Fibroblast of skin of abdomen (primary cell): ENCODE data around the gene MS4A13.
"Not testable (repeated sequence)": the region's sequence is repeated elsewhere in the genome, so short reads cannot be mapped to it uniquely, and the experiment has no call there.

Experiments
- DNase-seq: peaks from one replicate; pipeline ENCODE4 v3.0.0-alpha.2; 2013

MS4A13 gene

DNA sequence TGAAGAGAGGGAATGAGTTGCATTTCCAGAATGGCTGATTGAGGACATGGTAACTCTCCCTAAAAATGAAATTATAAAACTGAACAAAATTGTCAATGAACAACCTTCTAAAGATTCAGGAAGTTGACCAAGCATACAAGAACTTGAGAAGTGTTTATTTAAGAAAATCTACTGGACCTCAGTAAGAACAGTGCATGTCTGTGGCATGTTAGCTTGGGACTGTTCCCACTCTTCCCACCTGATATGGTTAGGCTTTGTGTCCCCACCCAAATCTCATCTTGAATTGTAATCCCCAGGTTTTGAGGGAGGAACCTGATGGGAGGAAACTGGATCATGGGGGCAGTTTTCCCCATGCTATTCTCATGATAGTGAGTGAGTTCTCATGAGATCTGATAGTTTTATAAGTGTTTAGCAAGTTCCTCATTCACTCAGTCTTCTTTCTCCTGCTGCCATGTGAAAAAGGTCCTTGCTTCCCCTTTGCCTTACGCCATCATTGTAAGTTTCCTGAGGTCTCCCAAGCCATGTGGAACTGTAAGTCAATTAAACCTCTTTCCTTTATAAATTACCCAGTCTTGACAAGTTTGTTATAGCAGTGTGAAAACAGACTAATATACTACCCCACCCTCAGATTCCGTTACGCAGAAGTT is 15.4 kb downstream of the MS4A13 start:
- DNase-seq, result no peak

DNA sequence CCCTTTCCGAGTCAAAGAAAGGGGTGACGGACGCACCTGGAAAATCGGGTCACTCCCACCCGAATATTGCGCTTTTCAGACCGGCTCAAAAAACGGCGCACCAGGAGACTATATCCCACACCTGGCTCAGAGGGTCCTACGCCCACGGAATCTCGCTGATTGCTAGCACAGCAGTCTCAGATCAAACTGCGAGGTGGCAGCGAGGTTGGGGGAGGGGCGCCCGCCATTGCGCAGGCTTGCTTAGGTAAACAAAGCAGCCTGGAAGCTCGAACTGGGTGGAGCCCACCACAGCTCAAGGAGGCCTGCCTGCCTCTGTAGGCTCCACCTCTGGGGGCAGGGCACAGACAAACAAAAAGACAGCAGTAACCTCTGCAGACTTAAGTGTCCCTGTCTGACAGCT is 17.2 kb downstream of the MS4A13 start:
- not testable (repeated sequence) for DNase-seq

GRCh38 chr11:60538627-60539026 is 23.4 kb downstream of the MS4A13 start:
- DNase-seq, result not testable (repeated sequence)

DNA sequence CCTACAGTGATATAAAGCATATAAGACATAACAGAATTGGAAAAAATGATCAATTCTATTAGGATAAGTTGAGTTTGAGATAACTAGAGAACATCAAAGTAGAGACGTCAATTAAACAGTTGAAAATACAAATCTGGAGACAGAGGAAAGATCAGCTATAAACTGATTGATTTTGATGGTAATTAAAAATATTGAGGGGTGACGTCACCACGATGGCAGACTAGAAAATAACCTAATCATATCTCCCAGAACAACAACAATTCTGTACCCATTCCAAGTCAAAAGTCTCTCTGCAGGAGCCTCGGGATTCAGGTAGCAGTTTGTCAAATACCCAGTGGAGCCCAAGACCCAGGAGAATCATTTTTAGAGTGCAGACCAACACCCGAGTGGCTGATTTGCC is 28.9 kb downstream of the MS4A13 start:
- DNase-seq, result no peak

DNA sequence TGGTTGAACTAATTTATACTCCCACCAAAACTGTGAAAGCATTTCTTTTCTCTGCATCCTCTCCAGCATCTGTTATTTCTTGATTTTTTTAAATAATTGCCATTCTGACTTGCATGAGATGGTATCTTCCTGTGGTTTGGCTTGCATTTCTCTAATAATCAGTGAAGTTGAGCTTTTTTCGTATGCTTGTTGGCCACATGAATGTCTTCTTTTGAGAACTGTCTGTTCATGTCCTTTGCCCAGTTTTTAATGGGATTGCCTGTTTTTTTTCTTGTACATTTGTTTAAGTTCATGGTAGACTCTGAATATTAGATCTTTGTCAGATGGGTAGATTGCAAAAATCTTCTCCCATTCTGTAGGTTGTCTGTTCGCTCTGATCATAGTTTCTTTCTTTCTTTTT is 46.1 kb downstream of the MS4A13 start:
- DNase-seq, result no peak

DNA sequence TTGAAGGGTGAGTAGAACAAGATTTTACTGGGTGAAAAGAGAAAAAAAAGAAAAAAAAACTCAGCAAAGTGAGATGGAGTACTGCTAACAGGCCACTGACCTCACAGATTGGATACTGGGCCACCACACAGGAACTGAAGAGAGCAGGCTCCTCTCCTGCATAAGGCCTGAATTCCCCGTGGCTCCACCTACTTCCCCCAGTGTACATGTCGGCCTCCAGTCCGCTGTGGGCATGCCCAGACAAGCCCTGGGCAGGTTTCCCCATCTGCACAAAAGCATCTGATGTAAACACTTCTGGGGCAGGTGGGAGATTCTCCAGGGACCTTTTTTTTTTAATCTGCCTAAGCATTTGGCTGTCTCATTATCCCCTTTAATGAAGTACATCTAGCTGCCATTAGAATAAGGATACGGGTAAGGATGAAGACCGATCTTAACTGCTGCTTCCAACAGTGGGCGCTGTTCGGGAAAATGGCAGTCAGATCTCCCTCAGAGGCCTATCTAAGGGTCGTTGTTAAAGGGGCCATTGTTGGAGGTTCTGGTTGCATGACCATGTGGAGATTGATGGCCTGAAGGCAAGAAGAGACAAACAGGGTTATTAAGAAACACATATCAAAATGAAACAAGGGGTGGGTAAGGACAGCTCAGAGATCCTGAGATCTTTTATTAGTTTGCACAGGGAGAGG is 48.5 kb downstream of the MS4A13 start:
- no peak for DNase-seq

DNA sequence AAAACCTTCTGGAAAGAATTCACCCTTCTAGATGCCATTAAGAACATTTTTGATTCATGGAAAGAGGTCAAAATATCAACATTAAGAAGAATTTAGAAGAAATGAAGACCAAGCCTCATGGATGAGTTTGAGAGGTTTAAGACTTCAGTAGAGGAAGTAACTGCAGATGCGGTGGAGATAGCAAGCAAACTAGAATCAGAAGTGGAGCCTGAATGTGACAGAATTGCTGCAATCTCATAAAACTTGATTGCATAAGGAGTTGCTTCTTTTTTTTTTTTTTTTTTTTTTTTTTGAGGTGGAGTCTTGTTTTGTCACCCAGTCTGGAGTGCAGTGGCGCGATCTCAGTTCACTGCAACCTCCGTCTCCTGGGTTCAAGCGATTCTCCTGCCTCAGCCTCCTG is 51.6 kb downstream of the MS4A13 start:
- no peak for DNase-seq

DNA sequence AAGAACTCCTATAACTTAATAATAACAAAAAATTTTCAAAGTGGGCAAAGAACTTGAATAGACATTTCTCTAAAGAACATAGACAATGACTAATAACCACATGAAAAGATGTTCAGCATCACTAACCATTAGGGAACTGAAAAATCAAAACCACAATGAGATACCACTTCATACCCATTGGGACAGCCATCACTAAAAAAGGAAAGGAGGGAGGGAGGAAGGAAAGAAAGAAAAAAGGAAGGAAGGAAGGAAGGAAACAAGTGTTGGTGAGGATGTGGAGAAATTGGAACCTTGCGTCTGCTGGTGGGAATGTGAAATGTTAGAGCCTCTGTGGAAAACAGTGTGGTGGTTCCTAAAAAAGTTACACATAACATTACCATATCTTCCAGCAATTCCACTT is 55.8 kb downstream of the MS4A13 start:
- no peak for DNase-seq

- no peak for DNase-seq
Observed at GRCh38 chr11:60589611-60590010, 74.4 kb downstream of the MS4A13 start.
